Tibial artery (tissue), 4 donors: Measurements from ENCODE around the gene GRIK5.

ENCODE experiments used
- DNase-seq, 2 donors: peaks; one replicate each; pipeline ENCODE4 v3.0.0-alpha.2; 2019
- H3K27ac ChIP-seq, 2 donors: fragments of 200-600 bp; sonication (generic) in 1 of 2; 1 replicate in 1 of 2; 2 replicates in 1 of 2; pipeline ENCODE4 v1.5.1; 2018 to 2019; ENCODE audit warnings: mild to moderate bottlenecking in 1 of 2
- H3K27me3 ChIP-seq, 2 donors: fragments of 200-600 bp; sonication (generic) in 1 of 2; one replicate each; pipeline versions ENCODE4 v1.5.1 to v1.6.0; 2016 to 2019
- H3K36me3 ChIP-seq, 3 donors: fragments of 200-600 bp; sonication (generic) in 2 of 3; one replicate each; pipeline ENCODE4 v1.5.1; 2016 to 2019; ENCODE audit warnings: mild to moderate bottlenecking in 2 of 3
- H3K4me1 ChIP-seq, 4 donors: fragments of 200-600 bp; sonication (generic) in 2 of 4; 1 replicate in 3 of 4; 2 replicates in 1 of 4; pipeline ENCODE4 v1.5.1; 2016 to 2019
- H3K4me3 ChIP-seq, 2 donors: fragments of 200-600 bp; sonication (generic) in 1 of 2; 1 replicate in 1 of 2; 2 replicates in 1 of 2; pipeline ENCODE4 v1.5.1; 2018 to 2019; ENCODE audit warnings: mild to moderate bottlenecking in 2 of 2
- H3K9me3 ChIP-seq, 3 donors: fragments of 200-600 bp; sonication (generic) in 1 of 3; one replicate each; pipeline ENCODE4 v1.5.1; 2016 to 2019
- intact Hi-C: fragments of 100-400 bp; cut with DNase I; formaldehyde crosslinking; loops from one replicate; pipeline ENCODE4 v1.15.0; 2023; ENCODE audit warnings: low total_unique reads
- TF ChIP-seq, protein P1 (sequence below), 2 experiments: fragments of 200-600 bp in 1 of 2; fragments of 450-650 bp in 1 of 2; IDR thresholded peaks; one replicate each; pipeline ENCODE4 v1.5.1; 2017 to 2019; ENCODE audit warnings: antibody characterized with exemption in 2 of 2, mild to moderate bottlenecking in 1 of 2, moderate library complexity in 1 of 2

Gene GRIK5

DNA sequence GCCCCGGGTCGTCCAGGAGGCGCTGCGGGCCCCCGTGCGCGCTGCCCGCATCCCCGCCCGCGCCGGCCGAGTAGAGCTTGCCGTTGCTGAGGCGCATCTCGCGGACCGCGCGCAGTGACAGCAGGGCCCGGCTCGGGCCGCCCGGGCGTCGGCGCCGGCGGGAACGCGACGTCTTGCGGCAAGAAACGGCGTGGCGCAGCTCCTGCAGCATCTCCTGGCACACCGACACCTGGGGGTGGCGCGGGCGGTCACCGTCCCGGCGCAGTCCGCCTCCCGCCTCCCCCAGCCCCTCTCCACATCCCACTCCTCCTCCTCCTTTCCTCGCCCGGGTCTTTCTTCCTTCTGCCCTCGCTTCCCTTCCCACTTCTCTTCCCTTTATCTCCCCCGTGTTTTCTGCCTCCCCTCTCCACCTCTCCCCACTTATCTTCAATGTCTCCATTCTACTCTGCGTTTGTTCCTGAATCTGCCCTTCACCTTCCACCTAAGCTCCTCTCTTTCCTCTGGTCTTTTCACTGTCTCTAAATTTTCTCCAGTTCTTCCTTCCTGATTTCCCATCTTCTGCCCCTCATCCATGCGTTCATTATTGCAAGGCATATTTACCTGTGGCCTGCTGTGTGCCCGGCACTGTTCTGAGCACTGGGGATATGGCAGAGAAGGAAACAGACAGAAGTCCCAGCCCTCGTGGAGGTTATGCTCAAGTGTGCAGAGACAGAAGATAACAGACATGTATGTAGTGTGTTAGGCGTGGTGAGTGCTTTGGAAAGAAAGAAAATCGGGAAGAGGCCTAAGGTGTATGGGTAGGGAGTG, 70.7 kb downstream of the GRIK5 start:
- Histone ChIP-seq H3K4me3 (no peak overlapping the region), H3K4me1 (peaks cover 0 to 22% (median 7%) of the 10 kb centered on the region in 4 donors), H3K27ac (no peak overlapping the region), H3K27me3 (peaks cover 0 to 85% of the 10 kb centered on the region in 2 donors), H3K36me3 (peaks cover 0 to 11% (median 4%) of the 10 kb centered on the region in 3 donors), H3K9me3 (no peaks in the 10 kb centered on the region)
- DNase-seq, result no peak
- TF ChIP-seq, protein P1, sequence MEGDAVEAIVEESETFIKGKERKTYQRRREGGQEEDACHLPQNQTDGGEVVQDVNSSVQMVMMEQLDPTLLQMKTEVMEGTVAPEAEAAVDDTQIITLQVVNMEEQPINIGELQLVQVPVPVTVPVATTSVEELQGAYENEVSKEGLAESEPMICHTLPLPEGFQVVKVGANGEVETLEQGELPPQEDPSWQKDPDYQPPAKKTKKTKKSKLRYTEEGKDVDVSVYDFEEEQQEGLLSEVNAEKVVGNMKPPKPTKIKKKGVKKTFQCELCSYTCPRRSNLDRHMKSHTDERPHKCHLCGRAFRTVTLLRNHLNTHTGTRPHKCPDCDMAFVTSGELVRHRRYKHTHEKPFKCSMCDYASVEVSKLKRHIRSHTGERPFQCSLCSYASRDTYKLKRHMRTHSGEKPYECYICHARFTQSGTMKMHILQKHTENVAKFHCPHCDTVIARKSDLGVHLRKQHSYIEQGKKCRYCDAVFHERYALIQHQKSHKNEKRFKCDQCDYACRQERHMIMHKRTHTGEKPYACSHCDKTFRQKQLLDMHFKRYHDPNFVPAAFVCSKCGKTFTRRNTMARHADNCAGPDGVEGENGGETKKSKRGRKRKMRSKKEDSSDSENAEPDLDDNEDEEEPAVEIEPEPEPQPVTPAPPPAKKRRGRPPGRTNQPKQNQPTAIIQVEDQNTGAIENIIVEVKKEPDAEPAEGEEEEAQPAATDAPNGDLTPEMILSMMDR (IDR thresholded peaks at IDR 0.05), result no peak
- intact Hi-C loops, result no loop called here

- peaks cover 3 to 91% of the 10 kb centered on the region in 2 donors for H3K27me3 ChIP-seq
- H3K4me1 ChIP-seq, result peaks cover 0 to 31% (median 15%) of the 10 kb centered on the region in 4 donors
- H3K9me3 ChIP-seq, result no peaks in the 10 kb centered on the region
- no peak for DNase-seq
- TF ChIP-seq, protein P1 (IDR thresholded peaks at IDR 0.05), result peak; percentile 27 to 42
- H3K27ac ChIP-seq, result no peak overlapping the region
- H3K4me3 ChIP-seq, result no peak overlapping the region
- intact Hi-C loops, result no loop called here
- peaks cover 0 to 11% (median 4%) of the 10 kb centered on the region in 3 donors for H3K36me3 ChIP-seq
Observed at GRCh38 chr19:41998246-41999020, 71.6 kb downstream of the GRIK5 start.

DNA sequence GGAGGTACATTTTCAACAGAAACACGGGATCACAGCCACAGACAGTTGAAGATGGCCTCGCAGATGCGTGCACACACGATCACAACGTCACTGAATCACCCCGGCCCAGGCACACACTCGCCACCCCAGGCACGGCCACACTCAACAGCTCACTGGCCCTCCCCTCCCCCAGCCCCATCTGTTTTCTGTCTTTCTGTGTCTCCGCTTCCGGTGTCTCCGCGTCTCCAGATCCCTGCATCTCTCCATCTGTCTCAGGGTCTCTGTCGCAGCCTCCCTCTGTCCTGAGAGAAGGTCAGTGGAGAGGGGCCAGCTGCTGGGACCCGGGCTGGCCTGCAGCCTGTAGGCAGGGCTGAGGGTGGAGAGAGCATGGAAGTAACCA, 72.2 kb downstream of the GRIK5 start:
- H3K36me3 ChIP-seq, result peaks cover 0 to 6% (median 4%) of the 10 kb centered on the region in 3 donors
- intact Hi-C loops, result no loop called here
- peaks cover 3 to 95% of the 10 kb centered on the region in 2 donors for H3K27me3 ChIP-seq
- no peak for DNase-seq
- no peak overlapping the region for H3K4me3 ChIP-seq
- no peak overlapping the region for H3K27ac ChIP-seq
- TF ChIP-seq, protein P1 (IDR thresholded peaks at IDR 0.05), result no peak
- H3K9me3 ChIP-seq, result no peaks in the 10 kb centered on the region
- peaks cover 0 to 31% (median 15%) of the 10 kb centered on the region in 4 donors for H3K4me1 ChIP-seq

DNA sequence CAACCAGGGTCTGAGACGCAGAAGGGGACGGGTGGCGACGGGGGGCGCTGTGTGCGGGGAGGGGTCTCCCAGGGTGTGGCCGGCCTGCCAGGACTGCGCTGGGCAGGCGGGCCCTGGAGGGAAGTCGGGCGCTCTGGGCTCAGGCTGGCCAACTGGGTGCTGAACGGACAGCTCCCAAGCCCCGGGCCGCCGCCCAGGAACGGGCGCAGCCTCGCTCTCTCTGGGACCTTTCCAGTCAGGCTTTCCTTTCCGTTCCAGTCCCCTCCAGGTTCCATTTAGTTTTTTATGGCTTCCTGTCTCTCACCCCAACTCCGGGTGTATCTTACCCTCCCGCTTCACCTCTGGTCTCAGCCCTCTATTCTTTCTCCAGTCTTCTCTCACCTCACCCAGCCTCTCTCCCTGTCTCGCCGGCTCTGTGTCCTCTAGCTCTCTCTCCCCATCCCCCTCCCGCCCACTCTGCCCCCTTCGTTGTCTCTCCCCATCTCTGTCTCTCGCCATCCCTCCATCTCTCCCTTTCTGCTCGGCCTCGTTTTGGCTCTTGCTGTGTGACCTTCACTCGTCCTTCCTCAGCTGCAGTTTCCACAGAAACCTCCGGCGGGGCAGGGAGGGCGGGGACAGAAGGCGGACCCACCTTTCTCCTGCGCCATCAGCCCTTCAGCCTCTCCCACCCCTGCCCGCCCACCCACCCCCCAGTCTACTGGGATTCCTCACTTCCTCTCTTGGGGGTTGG, 72.7 kb downstream of the GRIK5 start:
- Histone ChIP-seq H3K4me1 (peaks cover 0 to 31% (median 15%) of the 10 kb centered on the region in 4 donors), H3K36me3 (peaks cover 0 to 2% (median under 1%) of the 10 kb centered on the region in 3 donors), H3K9me3 (no peaks in the 10 kb centered on the region), H3K27me3 (peaks cover 3 to 95% of the 10 kb centered on the region in 2 donors), H3K4me3 (no peak overlapping the region), H3K27ac (no peak overlapping the region)
- TF ChIP-seq, protein P1 (IDR thresholded peaks at IDR 0.05), result no peak
- intact Hi-C loops, result no loop called here
- DNase-seq, result no peak

- H3K27ac ChIP-seq, result no peak overlapping the region
- no peaks in the 10 kb centered on the region for H3K9me3 ChIP-seq
- TF ChIP-seq, protein P1 (IDR thresholded peaks at IDR 0.05), result no peak
- intact Hi-C loops, result no loop called here
- peaks cover 0 to 31% (median 15%) of the 10 kb centered on the region in 4 donors for H3K4me1 ChIP-seq
- H3K36me3 ChIP-seq, result no peaks in the 10 kb centered on the region
- no peak for DNase-seq
- peaks cover 3 to 99% of the 10 kb centered on the region in 2 donors for H3K27me3 ChIP-seq
- H3K4me3 ChIP-seq, result no peak overlapping the region
Observed at GRCh38 chr19:41995959-41996797, 73.8 kb downstream of the GRIK5 start.
